ENCODE measurements around the gene PGM2.

The PGM2 gene

GRCh38 chr4:37862961-37863360 lies 36.5 kb downstream of the PGM2 start:
- H2BK120ac ChIP-seq (ENCODE audit: low read depth, low read length): no peak overlapping the region
- no peak for DNase-seq (ENCODE audit: low spot score)
- H2BK15ac ChIP-seq (ENCODE audit: low read length): no peak overlapping the region
- no peak overlapping the region for H2AK5ac ChIP-seq (ENCODE audit: low read depth, low read length)
- no CpG with 5 or more reads among the region's 4 CpGs for WGBS, 2 donors (ENCODE audit: extremely low coverage in 2 of 2, insufficient read length in 2 of 2, insufficient replicate concordance in 1 of 2)
- no peak overlapping the region for H4K91ac ChIP-seq (ENCODE audit: low read depth, low read length, poor library complexity)
- H2BK12ac ChIP-seq (ENCODE audit: low read length): no peak overlapping the region
- no peak overlapping the region for H3K9ac ChIP-seq (ENCODE audit: low read depth, low read length, poor library complexity)
- no peak overlapping the region for H3K4me3 ChIP-seq (ENCODE audit: low read length in 2 of 2)
- H3K4ac ChIP-seq (ENCODE audit: low read length): no peak overlapping the region
- H2AFZ ChIP-seq (ENCODE audit: low read length): no peak overlapping the region
- H3K4me2 ChIP-seq (ENCODE audit: insufficient read depth, low read length, poor library complexity, severe bottlenecking): no peak overlapping the region
- H3K14ac ChIP-seq (ENCODE audit: low read length): no peak overlapping the region
- H3K9me3 ChIP-seq (replicated peaks in 1 of 2; ENCODE audit: control insufficient read depth in 2 of 2, insufficient read depth in 1 of 2, low read depth in 1 of 2, low read length in 2 of 2): peaks cover 0 to 4% of the 10 kb centered on the region in 2 donors
- no peaks in the 10 kb centered on the region for H3K79me1 ChIP-seq (ENCODE audit: low read depth, low read length)
- H3K18ac ChIP-seq (ENCODE audit: low read length): no peak overlapping the region
- H4K8ac ChIP-seq (ENCODE audit: low read depth, low read length): no peak overlapping the region
- no peak overlapping the region for H3K23ac ChIP-seq (ENCODE audit: low read depth, low read length, poor library complexity)
- peaks cover 0 to 8% of the 10 kb centered on the region in 2 donors for H3K36me3 ChIP-seq (replicated peaks in 1 of 2; ENCODE audit: control insufficient read depth in 2 of 2, insufficient read depth in 2 of 2, low read length in 2 of 2)
- no peaks in the 10 kb centered on the region for H3K27me3 ChIP-seq (ENCODE audit: control insufficient read depth in 3 of 3, insufficient read depth in 3 of 3, low read depth in 1 of 3, low read length in 3 of 3)
- no peak overlapping the region for H2BK5ac ChIP-seq (ENCODE audit: low read length)
- peak overlapping the region; percentile 7 for H3K27ac ChIP-seq (replicated peaks; ENCODE audit: low read length)
- peaks cover 2 to 4% of the 10 kb centered on the region in 2 donors for H3K4me1 ChIP-seq (ENCODE audit: control insufficient read depth in 2 of 2, insufficient read depth in 1 of 2, low read depth in 1 of 2, low read length in 2 of 2)

DNA sequence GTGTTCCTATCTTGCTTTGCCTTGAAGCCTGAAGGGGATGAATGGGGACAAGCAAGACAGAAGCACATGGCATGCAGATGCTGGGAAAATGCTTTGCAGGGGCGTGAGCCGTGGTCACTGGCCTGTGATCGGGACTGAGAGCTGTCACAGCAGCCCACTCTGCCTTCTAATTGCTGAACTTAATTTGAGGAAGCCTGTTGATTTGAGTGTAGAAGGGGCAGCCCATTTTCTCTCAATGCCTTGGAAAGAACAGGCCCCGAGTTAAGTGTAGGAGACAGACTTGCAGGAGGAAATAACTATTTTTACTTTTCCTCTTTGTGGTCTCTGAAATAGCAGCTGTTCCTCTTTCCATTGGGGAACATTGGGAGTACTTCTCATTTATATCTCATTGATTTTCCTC lies 38.3 kb downstream of the PGM2 start:
- Histone ChIP-seq H3K9me3 (replicated peaks in 1 of 2; ENCODE audit: control insufficient read depth in 2 of 2, insufficient read depth in 1 of 2, low read depth in 1 of 2, low read length in 2 of 2) (peaks cover 0 to 4% of the 10 kb centered on the region in 2 donors), H2BK12ac (ENCODE audit: low read length) (no peak overlapping the region), H3K4ac (ENCODE audit: low read length) (no peak overlapping the region), H3K4me1 (ENCODE audit: control insufficient read depth in 2 of 2, insufficient read depth in 1 of 2, low read depth in 1 of 2, low read length in 2 of 2) (peaks cover 2 to 4% of the 10 kb centered on the region in 2 donors), H2BK5ac (ENCODE audit: low read length) (no peak overlapping the region), H2BK15ac (ENCODE audit: low read length) (no peak overlapping the region), H3K4me3 (ENCODE audit: low read length in 2 of 2) (no peak overlapping the region), H4K8ac (ENCODE audit: low read depth, low read length) (no peak overlapping the region), H3K27me3 (ENCODE audit: control insufficient read depth in 3 of 3, insufficient read depth in 3 of 3, low read depth in 1 of 3, low read length in 3 of 3) (no peaks in the 10 kb centered on the region), H4K91ac (ENCODE audit: low read depth, low read length, poor library complexity) (no peak overlapping the region), H3K4me2 (ENCODE audit: insufficient read depth, low read length, poor library complexity, severe bottlenecking) (no peak overlapping the region), H3K14ac (ENCODE audit: low read length) (no peak overlapping the region), H2BK120ac (ENCODE audit: low read depth, low read length) (no peak overlapping the region), H2AK5ac (ENCODE audit: low read depth, low read length) (no peak overlapping the region), H3K9ac (ENCODE audit: low read depth, low read length, poor library complexity) (no peak overlapping the region), H3K36me3 (replicated peaks in 1 of 2; ENCODE audit: control insufficient read depth in 2 of 2, insufficient read depth in 2 of 2, low read length in 2 of 2) (peaks cover 0 to 8% of the 10 kb centered on the region in 2 donors), H2AFZ (ENCODE audit: low read length) (no peak overlapping the region), H3K18ac (ENCODE audit: low read length) (no peak overlapping the region), H3K27ac (replicated peaks; ENCODE audit: low read length) (no peak overlapping the region), H3K23ac (ENCODE audit: low read depth, low read length, poor library complexity) (peak overlapping the region; percentile 40), H3K79me1 (ENCODE audit: low read depth, low read length) (no peaks in the 10 kb centered on the region)
- no CpG with 5 or more reads among the region's 4 CpGs for WGBS, 2 donors (ENCODE audit: extremely low coverage in 2 of 2, insufficient read length in 2 of 2, insufficient replicate concordance in 1 of 2)
- no peak for DNase-seq (ENCODE audit: low spot score)

DNA sequence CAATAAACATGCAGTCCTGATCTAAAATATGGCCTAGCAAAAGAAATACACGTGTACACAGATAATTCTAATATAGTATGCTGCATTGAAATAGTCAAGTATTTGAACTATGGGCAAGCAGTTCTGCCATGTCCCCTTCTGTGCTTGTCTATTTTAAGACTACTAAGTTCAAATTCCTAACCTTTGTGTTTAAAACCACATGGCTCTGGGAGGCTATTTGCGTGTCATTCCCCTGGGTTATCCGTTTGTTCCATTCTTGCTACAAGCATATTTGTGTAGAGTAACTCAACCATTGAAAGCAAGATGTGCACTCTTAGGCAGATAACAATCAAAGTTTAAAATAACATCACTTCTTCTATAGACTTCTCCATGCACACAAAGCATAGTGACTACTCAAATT lies 39.0 kb downstream of the PGM2 start:
- Histone ChIP-seq H3K18ac (ENCODE audit: low read length) (no peak overlapping the region), H2AFZ (ENCODE audit: low read length) (no peak overlapping the region), H2AK5ac (ENCODE audit: low read depth, low read length) (no peak overlapping the region), H2BK120ac (ENCODE audit: low read depth, low read length) (no peak overlapping the region), H3K14ac (ENCODE audit: low read length) (no peak overlapping the region), H3K27ac (replicated peaks; ENCODE audit: low read length) (no peak overlapping the region), H2BK5ac (ENCODE audit: low read length) (no peak overlapping the region), H2BK15ac (ENCODE audit: low read length) (no peak overlapping the region), H2BK12ac (ENCODE audit: low read length) (no peak overlapping the region), H3K4me3 (ENCODE audit: low read length in 2 of 2) (no peak overlapping the region), H4K91ac (ENCODE audit: low read depth, low read length, poor library complexity) (no peak overlapping the region), H3K9ac (ENCODE audit: low read depth, low read length, poor library complexity) (no peak overlapping the region), H3K27me3 (ENCODE audit: control insufficient read depth in 3 of 3, insufficient read depth in 3 of 3, low read depth in 1 of 3, low read length in 3 of 3) (no peaks in the 10 kb centered on the region), H3K9me3 (replicated peaks in 1 of 2; ENCODE audit: control insufficient read depth in 2 of 2, insufficient read depth in 1 of 2, low read depth in 1 of 2, low read length in 2 of 2) (peaks cover 0 to 4% of the 10 kb centered on the region in 2 donors), H3K4me2 (ENCODE audit: insufficient read depth, low read length, poor library complexity, severe bottlenecking) (no peak overlapping the region), H3K23ac (ENCODE audit: low read depth, low read length, poor library complexity) (no peak overlapping the region), H4K8ac (ENCODE audit: low read depth, low read length) (no peak overlapping the region), H3K36me3 (replicated peaks in 1 of 2; ENCODE audit: control insufficient read depth in 2 of 2, insufficient read depth in 2 of 2, low read length in 2 of 2) (peaks cover 0 to 8% of the 10 kb centered on the region in 2 donors), H3K4me1 (ENCODE audit: control insufficient read depth in 2 of 2, insufficient read depth in 1 of 2, low read depth in 1 of 2, low read length in 2 of 2) (peaks cover 2 to 4% of the 10 kb centered on the region in 2 donors), H3K79me1 (ENCODE audit: low read depth, low read length) (no peaks in the 10 kb centered on the region), H3K4ac (ENCODE audit: low read length) (no peak overlapping the region)
- no CpG with 5 or more reads among the region's 3 CpGs for WGBS, 2 donors (ENCODE audit: extremely low coverage in 2 of 2, insufficient read length in 2 of 2, insufficient replicate concordance in 1 of 2)
- no peak for DNase-seq (ENCODE audit: low spot score)

GRCh38 chr4:37867102-37867501 lies 40.6 kb downstream of the PGM2 start:
- no peak overlapping the region for H3K27ac ChIP-seq (replicated peaks; ENCODE audit: low read length)
- no peak overlapping the region for H3K4ac ChIP-seq (ENCODE audit: low read length)
- no peak overlapping the region for H2BK15ac ChIP-seq (ENCODE audit: low read length)
- H3K14ac ChIP-seq (ENCODE audit: low read length): no peak overlapping the region
- peaks cover 0 to 4% of the 10 kb centered on the region in 2 donors for H3K9me3 ChIP-seq (replicated peaks in 1 of 2; ENCODE audit: control insufficient read depth in 2 of 2, insufficient read depth in 1 of 2, low read depth in 1 of 2, low read length in 2 of 2)
- peaks cover 2 to 4% of the 10 kb centered on the region in 2 donors for H3K4me1 ChIP-seq (ENCODE audit: control insufficient read depth in 2 of 2, insufficient read depth in 1 of 2, low read depth in 1 of 2, low read length in 2 of 2)
- DNase-seq (ENCODE audit: low spot score): no peak
- H3K4me3 ChIP-seq (ENCODE audit: low read length in 2 of 2): no peak overlapping the region
- no peak overlapping the region for H3K18ac ChIP-seq (ENCODE audit: low read length)
- no peak overlapping the region for H2BK5ac ChIP-seq (ENCODE audit: low read length)
- H3K27me3 ChIP-seq (ENCODE audit: control insufficient read depth in 3 of 3, insufficient read depth in 3 of 3, low read depth in 1 of 3, low read length in 3 of 3): no peaks in the 10 kb centered on the region
- no CpG with 5 or more reads among the region's 3 CpGs for WGBS, 2 donors (ENCODE audit: extremely low coverage in 2 of 2, insufficient read length in 2 of 2, insufficient replicate concordance in 1 of 2)
- H2AFZ ChIP-seq (ENCODE audit: low read length): no peak overlapping the region
- H2BK12ac ChIP-seq (ENCODE audit: low read length): no peak overlapping the region
- H3K9ac ChIP-seq (ENCODE audit: low read depth, low read length, poor library complexity): no peak overlapping the region
- H2BK120ac ChIP-seq (ENCODE audit: low read depth, low read length): no peak overlapping the region
- H2AK5ac ChIP-seq (ENCODE audit: low read depth, low read length): no peak overlapping the region
- no peak overlapping the region for H4K91ac ChIP-seq (ENCODE audit: low read depth, low read length, poor library complexity)
- no peaks in the 10 kb centered on the region for H3K79me1 ChIP-seq (ENCODE audit: low read depth, low read length)
- H3K36me3 ChIP-seq (replicated peaks in 1 of 2; ENCODE audit: control insufficient read depth in 2 of 2, insufficient read depth in 2 of 2, low read length in 2 of 2): peaks cover 0 to 1% of the 10 kb centered on the region in 2 donors
- no peak overlapping the region for H3K4me2 ChIP-seq (ENCODE audit: insufficient read depth, low read length, poor library complexity, severe bottlenecking)
- H3K23ac ChIP-seq (ENCODE audit: low read depth, low read length, poor library complexity): no peak overlapping the region
- H4K8ac ChIP-seq (ENCODE audit: low read depth, low read length): no peak overlapping the region

Data from neuronal stem cell (in vitro differentiated cells).